ENCODE data around the gene USP34. TPM values are rescaled to one million over a fixed set of nuclear protein-coding genes. Genes with fewer than 3 reads are reported as not detected.

USP34 gene
- total and polyA plus RNA-seq, 5 donors from 2014 or later = 16.6 to 197 (median 17.7) TPM

- Mint-ChIP-seq H3K27ac (no peak overlapping the region), H3K9me3 (peaks cover 0 to 8% (median 2%) of the 10 kb centered on the region in 7 donors), H3K36me3 (peaks cover 43% of the 10 kb centered on the region), H3K4me3 (no peak overlapping the region), H3K27me3 (no peaks in the 10 kb centered on the region), H3K4me1 (peaks cover 29 to 49% (median 36%) of the 10 kb centered on the region in 4 donors)
- Histone ChIP-seq H3K27ac (ENCODE audit: insufficient read depth, low read length, poor library complexity, severe bottlenecking) (no peak overlapping the region), H3K27me3 (ENCODE audit: control insufficient read depth, insufficient read depth, low read length) (no peaks in the 10 kb centered on the region), H3K36me3 (ENCODE audit: control insufficient read depth, insufficient read depth, low read length) (peaks cover 38% of the 10 kb centered on the region), H3K9me3 (ENCODE audit: control insufficient read depth in 2 of 2, low read length in 2 of 2) (peaks cover 8 to 10% of the 10 kb centered on the region in 2 experiments), H3K4me1 (ENCODE audit: control insufficient read depth, insufficient read depth, low read length, poor library complexity, severe bottlenecking) (peaks cover 7% of the 10 kb centered on the region), H3K4me3 (ENCODE audit: low read depth, low read length) (no peak overlapping the region)
- no peak for DNase-seq
- no peak for ATAC-seq (ENCODE audit: low read depth in 2 of 2)
Measured at GRCh38 chr2:61354543-61355197, 116.2 kb downstream of the USP34 start.

- Histone ChIP-seq H3K4me1 (ENCODE audit: control insufficient read depth, insufficient read depth, low read length, poor library complexity, severe bottlenecking) (peaks cover 7% of the 10 kb centered on the region), H3K4me3 (ENCODE audit: low read depth, low read length) (no peak overlapping the region), H3K9me3 (ENCODE audit: control insufficient read depth in 2 of 2, low read length in 2 of 2) (peaks cover 8 to 10% of the 10 kb centered on the region in 2 experiments), H3K27me3 (ENCODE audit: control insufficient read depth, insufficient read depth, low read length) (no peaks in the 10 kb centered on the region), H3K27ac (ENCODE audit: insufficient read depth, low read length, poor library complexity, severe bottlenecking) (no peak overlapping the region), H3K36me3 (ENCODE audit: control insufficient read depth, insufficient read depth, low read length) (peaks cover 44% of the 10 kb centered on the region)
- Mint-ChIP-seq H3K4me3 (no peak overlapping the region), H3K27me3 (no peaks in the 10 kb centered on the region), H3K27ac (peak overlapping the region in 1 of 3 donors; percentile 79), H3K4me1 (peaks cover 24 to 46% (median 32%) of the 10 kb centered on the region in 4 donors), H3K9me3 (peaks cover 0 to 8% (median 2%) of the 10 kb centered on the region in 7 donors), H3K36me3 (peaks cover 45% of the 10 kb centered on the region)
- no peak for DNase-seq
- ATAC-seq (ENCODE audit: low read depth in 2 of 2) = no peak
Measured at GRCh38 chr2:61353909-61354308, 117.0 kb downstream of the USP34 start.

GRCh38 chr2:61350777-61351176 is 120.1 kb downstream of the USP34 start:
- H3K4me1 Mint-ChIP-seq = peaks cover 9 to 20% (median 16%) of the 10 kb centered on the region in 4 donors
- peaks cover 0 to 8% (median 2%) of the 10 kb centered on the region in 7 donors for H3K9me3 Mint-ChIP-seq
- no peak for DNase-seq
- H3K36me3 Mint-ChIP-seq = peaks cover 50% of the 10 kb centered on the region
- Histone ChIP-seq H3K36me3 (ENCODE audit: control insufficient read depth, insufficient read depth, low read length) (peaks cover 56% of the 10 kb centered on the region), H3K27ac (ENCODE audit: insufficient read depth, low read length, poor library complexity, severe bottlenecking) (no peak overlapping the region), H3K9me3 (ENCODE audit: control insufficient read depth in 2 of 2, low read length in 2 of 2) (peaks cover 8 to 10% of the 10 kb centered on the region in 2 experiments), H3K4me3 (ENCODE audit: low read depth, low read length) (no peak overlapping the region), H3K27me3 (ENCODE audit: control insufficient read depth, insufficient read depth, low read length) (no peaks in the 10 kb centered on the region), H3K4me1 (ENCODE audit: control insufficient read depth, insufficient read depth, low read length, poor library complexity, severe bottlenecking) (no peaks in the 10 kb centered on the region)
- H3K27ac Mint-ChIP-seq = no peak overlapping the region
- no peak overlapping the region for H3K4me3 Mint-ChIP-seq
- H3K27me3 Mint-ChIP-seq = no peaks in the 10 kb centered on the region
- ATAC-seq (ENCODE audit: low read depth in 2 of 2) = no peak

GRCh38 chr2:61343141-61343540 is 127.7 kb downstream of the USP34 start:
- no peak overlapping the region for H3K4me3 Mint-ChIP-seq
- no peaks in the 10 kb centered on the region for H3K27me3 ChIP-seq (ENCODE audit: control insufficient read depth, insufficient read depth, low read length)
- no peak overlapping the region for H3K4me3 ChIP-seq (ENCODE audit: low read depth, low read length)
- no peak for ATAC-seq (ENCODE audit: low read depth in 2 of 2)
- H3K9me3 Mint-ChIP-seq = no peaks in the 10 kb centered on the region
- peaks cover 56% of the 10 kb centered on the region for H3K36me3 Mint-ChIP-seq
- DNase-seq = no peak
- H3K27ac Mint-ChIP-seq = no peak overlapping the region
- no peaks in the 10 kb centered on the region for H3K9me3 ChIP-seq (ENCODE audit: control insufficient read depth in 2 of 2, low read length in 2 of 2)
- no peaks in the 10 kb centered on the region for H3K27me3 Mint-ChIP-seq
- H3K36me3 ChIP-seq (ENCODE audit: control insufficient read depth, insufficient read depth, low read length) = peaks cover 78% of the 10 kb centered on the region
- no peaks in the 10 kb centered on the region for H3K4me1 ChIP-seq (ENCODE audit: control insufficient read depth, insufficient read depth, low read length, poor library complexity, severe bottlenecking)
- H3K27ac ChIP-seq (ENCODE audit: insufficient read depth, low read length, poor library complexity, severe bottlenecking) = no peak overlapping the region
- H3K4me1 Mint-ChIP-seq = peaks cover 2 to 12% (median 5%) of the 10 kb centered on the region in 4 donors

- Mint-ChIP-seq H3K9me3 (no peaks in the 10 kb centered on the region), H3K36me3 (peaks cover 50% of the 10 kb centered on the region), H3K27me3 (no peaks in the 10 kb centered on the region), H3K27ac (peak overlapping the region in 1 of 3 donors; percentile 5), H3K4me3 (no peak overlapping the region), H3K4me1 (peaks cover 0 to 6% (median 5%) of the 10 kb centered on the region in 4 donors)
- Histone ChIP-seq H3K9me3 (ENCODE audit: control insufficient read depth in 2 of 2, low read length in 2 of 2) (no peaks in the 10 kb centered on the region), H3K4me1 (ENCODE audit: control insufficient read depth, insufficient read depth, low read length, poor library complexity, severe bottlenecking) (no peaks in the 10 kb centered on the region), H3K4me3 (ENCODE audit: low read depth, low read length) (no peak overlapping the region), H3K27me3 (ENCODE audit: control insufficient read depth, insufficient read depth, low read length) (no peaks in the 10 kb centered on the region), H3K36me3 (ENCODE audit: control insufficient read depth, insufficient read depth, low read length) (peaks cover 68% of the 10 kb centered on the region), H3K27ac (ENCODE audit: insufficient read depth, low read length, poor library complexity, severe bottlenecking) (no peak overlapping the region)
- DNase-seq (no peak), ATAC-seq (ENCODE audit: low read depth in 2 of 2) (no peak)
Measured at GRCh38 chr2:61340242-61340641, 130.6 kb downstream of the USP34 start.

GRCh38 chr2:61338447-61338846 is 132.4 kb downstream of the USP34 start:
- Mint-ChIP-seq H3K4me3 (no peak overlapping the region), H3K9me3 (no peaks in the 10 kb centered on the region), H3K27me3 (no peaks in the 10 kb centered on the region), H3K4me1 (peaks cover 0 to 15% (median 7%) of the 10 kb centered on the region in 4 donors), H3K27ac (peak overlapping the region in 1 of 3 donors; percentile 15), H3K36me3 (peaks cover 45% of the 10 kb centered on the region)
- H3K9me3 ChIP-seq (ENCODE audit: control insufficient read depth in 2 of 2, low read length in 2 of 2) = no peaks in the 10 kb centered on the region
- no peaks in the 10 kb centered on the region for H3K4me1 ChIP-seq (ENCODE audit: control insufficient read depth, insufficient read depth, low read length, poor library complexity, severe bottlenecking)
- H3K27me3 ChIP-seq (ENCODE audit: control insufficient read depth, insufficient read depth, low read length) = no peaks in the 10 kb centered on the region
- no peak for ATAC-seq (ENCODE audit: low read depth in 2 of 2)
- no peak for DNase-seq
- peaks cover 58% of the 10 kb centered on the region for H3K36me3 ChIP-seq (ENCODE audit: control insufficient read depth, insufficient read depth, low read length)
- H3K4me3 ChIP-seq (ENCODE audit: low read depth, low read length) = no peak overlapping the region
- no peak overlapping the region for H3K27ac ChIP-seq (ENCODE audit: insufficient read depth, low read length, poor library complexity, severe bottlenecking)

- H3K36me3 Mint-ChIP-seq = peaks cover 36% of the 10 kb centered on the region
- no peak overlapping the region for H3K27ac ChIP-seq (ENCODE audit: insufficient read depth, low read length, poor library complexity, severe bottlenecking)
Measured at GRCh38 chr2:61335187-61335586, 135.7 kb downstream of the USP34 start.

GRCh38 chr2:61334466-61334865 is 136.4 kb downstream of the USP34 start:
- no peak overlapping the region for H3K4me3 ChIP-seq (ENCODE audit: low read depth, low read length)
- H3K27me3 ChIP-seq (ENCODE audit: control insufficient read depth, insufficient read depth, low read length) = no peaks in the 10 kb centered on the region
- H3K4me1 ChIP-seq (ENCODE audit: control insufficient read depth, insufficient read depth, low read length, poor library complexity, severe bottlenecking) = no peaks in the 10 kb centered on the region
- peaks cover 0 to 20% (median 7%) of the 10 kb centered on the region in 4 donors for H3K4me1 Mint-ChIP-seq
- H3K36me3 Mint-ChIP-seq = peaks cover 38% of the 10 kb centered on the region
- H3K36me3 ChIP-seq (ENCODE audit: control insufficient read depth, insufficient read depth, low read length) = peaks cover 45% of the 10 kb centered on the region
- no peak overlapping the region for H3K27ac ChIP-seq (ENCODE audit: insufficient read depth, low read length, poor library complexity, severe bottlenecking)
- ATAC-seq (ENCODE audit: low read depth in 2 of 2) (no peak), DNase-seq (no peak)
- no peak overlapping the region for H3K4me3 Mint-ChIP-seq
- no peaks in the 10 kb centered on the region for H3K9me3 ChIP-seq (ENCODE audit: control insufficient read depth in 2 of 2, low read length in 2 of 2)
- peak overlapping the region in 1 of 3 donors; percentile 15 for H3K27ac Mint-ChIP-seq
- H3K9me3 Mint-ChIP-seq = no peaks in the 10 kb centered on the region
- H3K27me3 Mint-ChIP-seq = no peaks in the 10 kb centered on the region

More at GRCh38 chr2:61335187-61335586, 135.7 kb downstream of the USP34 start:
- H3K9me3 Mint-ChIP-seq = no peaks in the 10 kb centered on the region
- peaks cover 0 to 23% (median 5%) of the 10 kb centered on the region in 4 donors for H3K4me1 Mint-ChIP-seq
- H3K4me1 ChIP-seq (ENCODE audit: control insufficient read depth, insufficient read depth, low read length, poor library complexity, severe bottlenecking) = no peaks in the 10 kb centered on the region
- H3K27ac Mint-ChIP-seq = no peak overlapping the region
- no peak for ATAC-seq (ENCODE audit: low read depth in 2 of 2)
- no peak for DNase-seq
- H3K9me3 ChIP-seq (ENCODE audit: control insufficient read depth in 2 of 2, low read length in 2 of 2) = no peaks in the 10 kb centered on the region
- no peaks in the 10 kb centered on the region for H3K27me3 Mint-ChIP-seq
- no peaks in the 10 kb centered on the region for H3K27me3 ChIP-seq (ENCODE audit: control insufficient read depth, insufficient read depth, low read length)
- no peak overlapping the region for H3K4me3 ChIP-seq (ENCODE audit: low read depth, low read length)
- peaks cover 48% of the 10 kb centered on the region for H3K36me3 ChIP-seq (ENCODE audit: control insufficient read depth, insufficient read depth, low read length)
- H3K4me3 Mint-ChIP-seq = no peak overlapping the region
